ENCODE data around the gene PRKG2.

GRCh38 chr4:81237791-81238190 is 22.8 kb upstream of the PRKG2 start:
- TF ChIP-seq E2F4 (IDR thresholded peaks at IDR 0.05; ENCODE audit: low read depth, low read length) (no peak), SIN3A (IDR thresholded peaks at IDR 0.05; ENCODE audit: low read depth, low read length) (no peak), EP300 (IDR thresholded peaks at IDR 0.05; ENCODE audit: borderline replicate concordance in 1 of 2, control insufficient read depth in 1 of 2, low read depth in 2 of 2, low read length in 2 of 2) (no peak), MAX (IDR thresholded peaks at IDR 0.05; ENCODE audit: low read depth, low read length) (no peak), CTCF (IDR thresholded peaks at IDR 0.05 in 2 of 3, conservative IDR thresholded peaks at IDR 0.05 in 1 of 3; ENCODE audit: control insufficient read depth in 2 of 3, extremely low read depth in 1 of 3, insufficient read depth in 1 of 3, low read depth in 3 of 3, low read length in 3 of 3) (no peak), POLR2A (IDR thresholded peaks at IDR 0.05; ENCODE audit: low read depth, low read length) (no peak), HCFC1 (IDR thresholded peaks at IDR 0.05; ENCODE audit: low read length) (no peak), HDAC6 (IDR thresholded peaks at IDR 0.05; ENCODE audit: unreplicated experiment) (no peak), PAX8 (IDR thresholded peaks at IDR 0.05) (no peak), PAX5 (IDR thresholded peaks at IDR 0.05; ENCODE audit: borderline replicate concordance, low read depth, low read length) (no peak), ZBTB11 (CRISPR knock-in tag; IDR thresholded peaks at IDR 0.05) (no peak)
